ENCODE results near the gene EGFL8.

DNA sequence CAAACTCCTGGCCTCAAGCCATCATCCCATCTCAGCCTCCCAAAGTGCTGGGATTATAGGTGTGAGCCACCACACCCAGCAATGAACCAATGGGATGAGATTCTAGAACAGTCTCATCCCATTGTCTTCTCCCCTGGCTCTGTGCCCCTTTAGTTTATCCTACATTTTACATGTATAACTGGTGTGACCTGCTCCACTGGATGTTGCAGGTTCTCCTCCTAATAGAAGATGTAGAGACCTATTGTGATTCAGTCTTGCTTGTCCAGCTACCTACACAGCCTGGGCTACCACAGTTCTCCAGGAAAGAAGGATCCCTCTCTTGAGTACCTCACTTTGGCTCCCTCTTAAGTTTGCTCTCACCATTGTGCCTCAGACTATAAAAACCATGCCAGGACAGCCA, 32.3 kb upstream of the EGFL8 start:
- TF ChIP-seq CTCF (IDR thresholded peaks at IDR 0.05; ENCODE audit: low read depth, low read length) (no peak), EZH2phosphoT487 (IDR thresholded peaks at IDR 0.05; ENCODE audit: low read depth) (no peak)
